Tibial artery (tissue), 4 donors: ENCODE results near the gene LRP1B.

Experiments used
- DNase-seq, 2 donors: peaks; one replicate each; pipeline ENCODE4 v3.0.0-alpha.2; 2019
- H3K27ac ChIP-seq, 2 donors: fragments of 200-600 bp; sonication (generic) in 1 of 2; 1 replicate in 1 of 2; 2 replicates in 1 of 2; pipeline ENCODE4 v1.5.1; 2018 to 2019; ENCODE audit warnings: mild to moderate bottlenecking in 1 of 2
- H3K27me3 ChIP-seq, 2 donors: fragments of 200-600 bp; sonication (generic) in 1 of 2; one replicate each; pipeline versions ENCODE4 v1.5.1 to v1.6.0; 2016 to 2019
- H3K36me3 ChIP-seq, 3 donors: fragments of 200-600 bp; sonication (generic) in 2 of 3; one replicate each; pipeline ENCODE4 v1.5.1; 2016 to 2019; ENCODE audit warnings: mild to moderate bottlenecking in 2 of 3
- H3K4me1 ChIP-seq, 4 donors: fragments of 200-600 bp; sonication (generic) in 2 of 4; 1 replicate in 3 of 4; 2 replicates in 1 of 4; pipeline ENCODE4 v1.5.1; 2016 to 2019
- H3K4me3 ChIP-seq, 2 donors: fragments of 200-600 bp; sonication (generic) in 1 of 2; 1 replicate in 1 of 2; 2 replicates in 1 of 2; pipeline ENCODE4 v1.5.1; 2018 to 2019; ENCODE audit warnings: mild to moderate bottlenecking in 2 of 2
- H3K9me3 ChIP-seq, 3 donors: fragments of 200-600 bp; sonication (generic) in 1 of 3; one replicate each; pipeline ENCODE4 v1.5.1; 2016 to 2019
- intact Hi-C: fragments of 100-400 bp; cut with DNase I; formaldehyde crosslinking; loops from one replicate; pipeline ENCODE4 v1.15.0; 2023; ENCODE audit warnings: low total_unique reads
- TF ChIP-seq, protein P1 (sequence below), 2 experiments: fragments of 200-600 bp in 1 of 2; fragments of 450-650 bp in 1 of 2; IDR thresholded peaks; one replicate each; pipeline ENCODE4 v1.5.1; 2017 to 2019; ENCODE audit warnings: antibody characterized with exemption in 2 of 2, mild to moderate bottlenecking in 1 of 2, moderate library complexity in 1 of 2

The LRP1B gene

DNA sequence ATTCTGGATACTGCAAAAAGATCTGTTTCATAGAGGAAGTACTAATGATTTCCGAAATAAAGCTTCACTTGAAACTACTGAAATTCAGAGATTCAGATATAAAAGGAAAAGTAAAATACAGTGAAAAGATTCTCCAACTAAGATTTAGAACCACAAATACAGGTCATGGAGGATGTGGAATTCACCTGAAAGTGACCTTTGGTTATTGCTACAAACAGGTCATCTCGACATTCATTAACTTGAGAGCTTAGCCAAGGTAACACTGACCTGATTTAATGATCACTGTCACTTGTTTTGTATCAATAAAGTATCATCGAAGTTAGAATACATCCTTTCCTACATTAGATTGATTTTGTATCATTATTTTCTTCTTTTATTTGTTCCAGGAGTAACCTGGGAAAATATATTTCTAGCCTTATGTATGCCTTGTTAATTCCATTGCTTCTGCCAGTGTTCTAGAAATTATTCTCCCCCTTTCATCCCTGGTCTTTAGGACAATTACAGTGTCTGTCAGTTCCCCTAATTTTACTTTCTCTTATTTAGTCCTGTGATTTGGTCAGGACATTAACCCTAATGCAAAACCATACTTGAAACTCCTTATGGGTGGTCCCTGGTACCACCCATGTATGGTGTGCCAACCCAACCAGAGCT, 420.1 kb downstream of the LRP1B start:
- DNase-seq: no peak
- Histone ChIP-seq H3K4me1 (no peaks in the 10 kb centered on the region), H3K9me3 (no peaks in the 10 kb centered on the region), H3K27me3 (no peaks in the 10 kb centered on the region), H3K27ac (no peak overlapping the region), H3K4me3 (no peak overlapping the region), H3K36me3 (no peaks in the 10 kb centered on the region)
- intact Hi-C loops: no loop called here
- TF ChIP-seq, protein P1, sequence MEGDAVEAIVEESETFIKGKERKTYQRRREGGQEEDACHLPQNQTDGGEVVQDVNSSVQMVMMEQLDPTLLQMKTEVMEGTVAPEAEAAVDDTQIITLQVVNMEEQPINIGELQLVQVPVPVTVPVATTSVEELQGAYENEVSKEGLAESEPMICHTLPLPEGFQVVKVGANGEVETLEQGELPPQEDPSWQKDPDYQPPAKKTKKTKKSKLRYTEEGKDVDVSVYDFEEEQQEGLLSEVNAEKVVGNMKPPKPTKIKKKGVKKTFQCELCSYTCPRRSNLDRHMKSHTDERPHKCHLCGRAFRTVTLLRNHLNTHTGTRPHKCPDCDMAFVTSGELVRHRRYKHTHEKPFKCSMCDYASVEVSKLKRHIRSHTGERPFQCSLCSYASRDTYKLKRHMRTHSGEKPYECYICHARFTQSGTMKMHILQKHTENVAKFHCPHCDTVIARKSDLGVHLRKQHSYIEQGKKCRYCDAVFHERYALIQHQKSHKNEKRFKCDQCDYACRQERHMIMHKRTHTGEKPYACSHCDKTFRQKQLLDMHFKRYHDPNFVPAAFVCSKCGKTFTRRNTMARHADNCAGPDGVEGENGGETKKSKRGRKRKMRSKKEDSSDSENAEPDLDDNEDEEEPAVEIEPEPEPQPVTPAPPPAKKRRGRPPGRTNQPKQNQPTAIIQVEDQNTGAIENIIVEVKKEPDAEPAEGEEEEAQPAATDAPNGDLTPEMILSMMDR (IDR thresholded peaks at IDR 0.05): no peak

DNA sequence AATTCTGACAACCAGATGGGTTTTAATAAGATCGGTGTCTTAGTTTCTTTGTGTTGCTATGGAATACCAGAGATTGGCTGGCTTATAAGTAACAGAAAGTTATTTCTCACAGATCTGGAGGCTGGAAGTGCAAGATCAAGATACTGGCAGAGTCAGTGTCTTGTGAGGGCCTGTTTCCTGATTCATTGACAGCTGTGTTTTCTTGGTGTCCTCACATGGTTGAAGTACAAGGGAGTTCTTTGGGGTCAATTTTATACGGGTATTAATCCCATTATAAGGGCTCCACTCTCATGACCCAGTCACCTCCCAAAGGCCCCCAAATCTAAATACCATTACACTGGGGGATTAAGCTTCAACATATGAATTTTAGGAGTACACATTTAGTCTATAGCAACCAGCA, 421.1 kb downstream of the LRP1B start:
- H3K27ac ChIP-seq: no peak overlapping the region
- H3K27me3 ChIP-seq: no peaks in the 10 kb centered on the region
- H3K4me1 ChIP-seq: no peaks in the 10 kb centered on the region
- intact Hi-C loops: no loop called here
- no peak overlapping the region for H3K4me3 ChIP-seq
- TF ChIP-seq, protein P1 (IDR thresholded peaks at IDR 0.05): no peak
- no peaks in the 10 kb centered on the region for H3K9me3 ChIP-seq
- H3K36me3 ChIP-seq: no peaks in the 10 kb centered on the region
- no peak for DNase-seq

DNA sequence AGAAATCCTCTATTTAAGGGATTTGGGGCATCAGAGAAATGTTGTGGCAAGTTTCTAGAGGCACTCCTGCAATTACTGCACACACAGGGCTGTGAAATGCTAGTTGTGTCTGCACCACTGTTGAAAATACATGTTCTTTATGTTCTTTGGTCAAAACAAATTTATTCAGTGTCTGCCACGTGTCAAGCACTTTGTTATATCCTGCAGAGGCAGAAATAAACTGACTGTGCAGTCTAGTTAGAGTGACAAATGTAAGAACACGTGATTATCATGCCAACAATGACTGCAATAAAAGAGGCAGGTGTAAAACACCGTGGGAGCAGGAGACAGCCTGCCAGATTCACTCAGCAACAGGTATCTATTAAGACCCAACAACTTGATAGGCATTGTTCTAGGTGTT, 423.3 kb downstream of the LRP1B start:
- Histone ChIP-seq H3K27ac (no peak overlapping the region), H3K36me3 (no peaks in the 10 kb centered on the region), H3K4me1 (no peaks in the 10 kb centered on the region), H3K4me3 (no peak overlapping the region), H3K27me3 (no peaks in the 10 kb centered on the region), H3K9me3 (no peaks in the 10 kb centered on the region)
- intact Hi-C loops: no loop called here
- TF ChIP-seq, protein P1 (IDR thresholded peaks at IDR 0.05): no peak
- DNase-seq: no peak

DNA sequence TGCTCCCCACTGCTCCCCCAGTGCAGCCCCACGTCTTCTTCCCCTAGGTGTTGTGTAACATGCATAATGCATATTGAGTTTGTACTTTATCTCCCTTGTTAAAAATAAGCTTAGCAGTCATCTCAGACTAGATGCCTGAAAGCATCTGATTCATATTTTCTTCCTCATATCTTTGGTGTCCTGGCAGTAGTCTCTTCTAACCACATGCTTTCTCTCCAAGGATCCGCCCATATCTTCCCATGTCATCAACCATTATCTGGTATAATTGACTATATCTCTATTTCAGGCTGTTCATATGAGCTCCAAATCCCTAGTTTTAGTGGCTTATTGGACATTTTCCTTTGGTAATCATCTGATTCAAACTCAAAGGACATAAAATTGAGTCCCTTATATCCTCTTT, 426.3 kb downstream of the LRP1B start:
- Histone ChIP-seq H3K4me3 (no peak overlapping the region), H3K27ac (no peak overlapping the region), H3K9me3 (no peaks in the 10 kb centered on the region), H3K36me3 (no peaks in the 10 kb centered on the region), H3K4me1 (no peaks in the 10 kb centered on the region), H3K27me3 (no peaks in the 10 kb centered on the region)
- DNase-seq: no peak
- TF ChIP-seq, protein P1 (IDR thresholded peaks at IDR 0.05): no peak
- intact Hi-C loops: no loop called here

DNA sequence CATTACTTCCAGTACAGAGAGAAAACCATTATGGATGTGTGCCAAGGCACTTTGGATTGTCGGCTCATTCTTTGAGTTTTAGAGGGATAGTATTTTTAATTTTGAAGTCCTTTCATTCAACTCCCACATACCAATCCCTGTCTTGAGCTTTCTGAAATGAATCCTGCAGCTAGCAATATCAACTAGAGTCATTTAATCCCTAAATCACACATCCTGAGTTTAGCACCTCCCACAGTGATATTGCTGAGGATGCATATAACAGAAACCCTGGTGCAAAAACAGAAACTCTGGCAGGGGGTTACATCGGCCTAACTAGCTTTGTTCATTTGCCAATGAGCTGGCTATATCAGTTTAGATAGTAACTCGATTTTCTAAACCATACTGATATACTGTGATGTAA, 427.3 kb downstream of the LRP1B start:
- TF ChIP-seq, protein P1 (IDR thresholded peaks at IDR 0.05): no peak
- no peak for DNase-seq
- no peaks in the 10 kb centered on the region for H3K36me3 ChIP-seq
- H3K4me1 ChIP-seq: no peaks in the 10 kb centered on the region
- intact Hi-C loops: no loop called here
- H3K9me3 ChIP-seq: no peaks in the 10 kb centered on the region
- H3K27ac ChIP-seq: no peak overlapping the region
- H3K27me3 ChIP-seq: no peaks in the 10 kb centered on the region
- H3K4me3 ChIP-seq: no peak overlapping the region

DNA sequence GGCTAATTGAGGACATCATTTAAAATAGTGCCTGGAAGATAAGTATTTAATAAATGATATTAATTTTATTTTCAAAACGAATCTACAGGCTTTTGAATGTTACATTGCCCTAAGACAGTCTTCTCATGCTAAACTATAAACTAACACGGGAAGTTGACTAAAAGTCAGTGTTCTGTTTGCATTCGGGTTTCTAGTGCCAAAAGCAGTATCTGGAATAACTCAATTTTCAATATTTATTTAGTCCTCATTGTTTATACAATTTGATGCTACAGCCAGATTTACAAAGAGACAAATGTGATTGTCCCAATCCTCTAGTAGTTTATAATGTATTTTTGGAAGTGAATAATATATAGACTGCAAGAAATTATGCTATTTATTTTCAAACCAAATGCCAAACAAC, 429.2 kb downstream of the LRP1B start:
- no peaks in the 10 kb centered on the region for H3K27me3 ChIP-seq
- no peak overlapping the region for H3K4me3 ChIP-seq
- no peaks in the 10 kb centered on the region for H3K4me1 ChIP-seq
- H3K9me3 ChIP-seq: no peaks in the 10 kb centered on the region
- no peak for DNase-seq
- TF ChIP-seq, protein P1 (IDR thresholded peaks at IDR 0.05): no peak
- H3K36me3 ChIP-seq: no peaks in the 10 kb centered on the region
- intact Hi-C loops: no loop called here
- H3K27ac ChIP-seq: no peak overlapping the region
